Fibroblast of skin of right biceps (primary cell): Measurements from ENCODE around the gene ZZZ3.
"Not testable (repeated sequence)": the region's sequence is repeated elsewhere in the genome, so short reads cannot be mapped to it uniquely, and the experiment has no call there.

Experiments
- DNase-seq: peaks from one replicate; pipeline ENCODE4 v3.0.0-alpha.2; 2013

ZZZ3 gene

DNA sequence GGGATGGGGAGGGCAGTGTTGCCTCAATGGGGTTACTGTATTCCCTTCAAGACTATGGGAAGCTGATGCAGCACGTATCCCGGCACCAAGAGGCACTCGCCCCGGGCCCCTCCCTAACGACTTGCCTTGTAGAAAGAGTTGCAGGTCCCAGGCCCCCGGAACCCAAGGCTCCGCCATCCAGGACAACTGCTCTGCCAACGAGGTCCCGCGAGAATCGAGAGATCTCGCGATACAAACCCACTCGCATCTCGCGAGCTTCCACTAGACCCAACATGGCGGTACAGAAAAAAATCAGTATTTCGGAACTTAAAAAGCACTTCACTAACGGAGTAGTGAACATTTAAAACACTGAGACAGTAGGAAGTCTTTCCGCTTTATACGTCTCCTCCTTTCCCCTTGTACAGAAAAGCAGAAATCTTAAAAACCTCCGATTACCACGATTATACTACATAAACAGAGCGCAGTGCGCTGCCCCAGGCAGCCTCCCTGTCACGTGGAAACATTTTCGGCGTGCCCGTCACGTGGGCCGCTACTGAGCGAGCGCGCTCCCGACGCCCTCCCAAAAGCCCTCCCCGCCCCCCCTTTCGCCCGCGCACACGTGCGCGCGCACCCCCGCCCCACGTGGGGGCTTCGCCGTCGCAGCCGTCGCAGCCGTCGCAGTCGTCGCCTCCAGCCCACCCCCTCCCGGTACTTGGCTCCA lies at the start of gene ZZZ3:
TSS of gene ZZZ3 (minus strand) at position 199 of the 700 bp plus-strand sequence. CDS start 49,304 bp downstream, outside the sequence.
- DNase-seq, result peak; percentile 94

DNA sequence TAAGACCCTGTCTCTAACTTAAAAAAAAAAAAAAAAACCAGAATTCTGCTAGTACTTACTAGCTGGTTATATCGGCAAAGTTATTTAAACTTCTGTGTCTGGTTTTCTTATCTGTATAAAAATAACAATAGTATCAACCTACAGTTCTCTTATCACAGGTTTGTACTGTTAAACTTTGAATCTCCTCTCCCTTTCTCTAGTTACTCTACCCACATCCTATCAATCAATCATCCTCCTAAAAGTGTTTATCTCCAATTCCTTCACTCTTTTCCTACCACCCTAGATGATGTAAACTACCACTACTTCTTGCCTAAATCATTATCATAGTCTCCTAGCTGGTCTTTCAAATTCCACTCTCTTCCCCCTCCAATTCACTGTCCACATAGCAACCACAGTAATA lies 49.6 kb upstream of the ZZZ3 start:
- DNase-seq, result no peak

DNA sequence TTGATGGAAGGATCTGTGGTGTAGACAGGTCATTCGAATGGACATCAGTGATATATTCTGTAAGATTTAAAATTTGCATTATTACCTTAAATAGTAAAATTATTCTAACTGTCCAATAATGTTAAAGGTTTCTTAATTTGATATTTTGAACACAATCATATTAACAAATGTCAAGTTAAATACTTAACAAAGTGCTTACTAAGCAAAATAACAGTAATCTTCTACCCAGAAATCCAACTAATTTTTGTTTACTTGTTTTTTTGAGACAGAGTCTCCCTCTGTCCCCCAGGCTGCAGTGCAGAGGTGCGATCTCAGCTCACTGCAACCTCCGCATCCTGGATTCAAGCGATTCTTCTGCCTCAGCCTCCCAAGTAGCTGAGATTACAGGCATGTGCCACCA lies 43.2 kb upstream of the ZZZ3 start:
- no peak for DNase-seq

DNA sequence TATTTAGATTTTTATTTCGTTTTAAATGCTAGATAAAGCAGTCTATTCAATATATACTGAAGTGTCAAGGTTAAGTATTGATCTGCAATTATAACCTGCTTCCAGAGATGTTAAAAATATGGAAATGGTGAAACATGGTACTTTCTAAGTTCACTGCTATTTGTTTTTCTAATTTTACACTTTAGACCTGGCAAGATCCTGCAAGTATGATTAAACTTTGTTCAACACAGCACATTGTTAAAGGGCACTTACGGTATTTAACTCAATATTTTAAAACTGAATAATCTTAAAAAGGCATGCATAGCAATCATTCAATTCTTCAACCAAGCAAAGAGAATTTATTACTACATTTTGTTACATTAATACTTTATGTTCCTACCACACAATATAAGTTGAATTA lies 35.7 kb upstream of the ZZZ3 start:
- no peak for DNase-seq

DNA sequence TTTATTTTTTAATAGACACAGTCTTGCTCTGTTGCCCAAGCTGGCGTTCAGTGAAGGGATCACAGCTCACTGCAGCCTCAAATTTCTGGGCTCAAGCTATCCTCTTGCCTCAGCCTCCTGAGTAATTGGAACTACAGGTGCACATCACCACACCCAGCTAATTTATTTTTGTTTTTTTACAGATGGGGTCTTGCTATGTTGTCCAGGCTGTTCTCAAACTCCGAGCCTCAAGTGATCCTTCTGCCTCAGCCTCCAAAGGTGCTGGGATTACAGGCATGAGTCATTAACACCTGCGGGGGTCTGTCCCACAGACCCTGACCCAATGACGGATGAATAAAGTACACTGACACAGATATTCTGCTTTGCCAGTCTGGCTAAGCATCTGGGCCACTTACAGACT lies 33.6 kb upstream of the ZZZ3 start:
- DNase-seq, result no peak

DNA sequence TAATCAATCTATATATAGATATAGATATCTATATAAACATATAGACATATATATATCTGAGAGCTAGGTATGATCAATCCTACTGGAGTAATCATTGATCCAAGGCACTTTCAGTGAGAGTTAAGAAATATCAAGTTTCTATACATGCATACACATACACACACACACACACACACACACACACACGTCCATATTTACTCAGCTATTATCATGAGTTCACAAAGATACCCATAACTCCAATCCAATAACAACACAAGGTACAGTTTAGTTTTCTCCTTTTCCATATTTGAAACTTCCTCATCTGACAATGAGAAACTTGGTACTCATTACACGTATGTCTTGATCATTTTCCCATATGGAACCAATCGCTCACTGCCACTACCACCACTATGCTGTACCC lies 27.3 kb upstream of the ZZZ3 start:
- no peak for DNase-seq

DNA sequence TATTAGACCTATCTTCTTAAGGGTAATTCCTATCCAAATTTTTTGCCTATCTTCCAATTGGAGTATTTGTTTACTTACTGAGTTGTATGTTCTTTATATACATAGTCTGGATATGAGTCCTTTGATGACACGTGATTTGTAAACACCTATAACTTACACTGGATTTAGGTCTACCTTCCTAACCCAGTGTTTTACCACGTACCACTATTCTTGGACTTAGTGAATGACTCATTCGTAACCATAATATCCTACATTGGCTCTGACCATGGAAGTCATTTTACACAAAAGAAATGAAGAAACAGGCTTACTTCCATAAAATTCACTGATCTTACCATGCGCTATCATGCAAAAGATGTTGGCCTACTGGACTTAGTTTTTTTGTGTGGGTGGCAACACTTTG lies 23.9 kb upstream of the ZZZ3 start:
- peak; percentile 32 for DNase-seq

DNA sequence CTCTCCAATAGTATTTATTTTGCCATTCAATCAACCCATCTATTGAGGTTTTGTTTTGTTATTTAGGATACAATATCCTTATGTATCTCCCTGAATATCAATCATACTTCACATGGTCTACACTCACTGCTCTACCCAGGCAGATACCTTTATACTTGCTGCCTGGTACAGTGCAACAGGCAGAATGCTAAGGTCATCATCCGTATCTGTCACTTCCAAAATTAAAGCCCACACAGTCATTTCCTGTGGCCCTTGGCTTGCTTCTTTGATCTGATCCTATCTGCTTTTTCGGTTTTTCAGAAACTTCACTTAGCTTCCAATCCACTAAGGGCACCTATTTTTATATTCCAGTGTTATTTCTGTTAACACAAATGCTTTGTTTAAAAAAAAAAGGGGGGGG lies 22.3 kb upstream of the ZZZ3 start:
- no peak for DNase-seq

DNA sequence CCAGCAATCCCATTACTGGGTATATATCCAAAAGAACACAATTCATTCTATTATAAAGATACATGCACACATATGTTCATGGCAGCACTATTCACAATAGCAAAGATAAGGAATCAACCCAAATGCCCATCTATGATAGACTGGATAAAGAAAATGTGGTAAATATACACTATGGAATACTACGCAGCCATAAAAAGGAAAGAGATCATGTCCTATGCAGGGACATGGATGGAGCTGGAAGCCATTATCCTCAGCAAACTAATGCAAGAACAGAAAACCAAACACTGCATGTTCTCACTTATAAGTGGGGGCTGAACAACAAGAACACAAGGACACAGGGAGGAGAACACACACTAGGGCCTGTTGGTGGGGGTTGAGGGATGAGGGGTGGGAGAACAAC lies 17.2 kb upstream of the ZZZ3 start:
- not testable (repeated sequence) for DNase-seq

DNA sequence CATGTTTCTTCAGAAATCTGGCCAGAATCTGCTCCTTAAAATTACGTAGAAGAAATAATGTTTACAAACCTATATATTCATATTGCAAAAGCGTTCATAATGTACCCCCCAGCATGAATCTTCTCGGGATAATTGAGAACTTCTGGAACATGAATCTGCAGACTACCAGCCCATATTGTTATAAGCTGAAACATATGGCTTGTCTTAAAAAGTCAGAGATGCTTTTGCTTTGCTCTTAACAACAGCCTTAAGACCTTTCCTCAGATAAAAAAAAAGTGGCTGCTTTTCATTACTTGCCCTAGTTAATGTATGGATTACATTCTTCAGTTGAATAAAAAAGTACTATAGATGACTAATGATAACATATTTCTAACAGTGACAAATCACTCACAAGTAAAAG lies 15.0 kb upstream of the ZZZ3 start:
- DNase-seq, result peak; percentile 36

DNA sequence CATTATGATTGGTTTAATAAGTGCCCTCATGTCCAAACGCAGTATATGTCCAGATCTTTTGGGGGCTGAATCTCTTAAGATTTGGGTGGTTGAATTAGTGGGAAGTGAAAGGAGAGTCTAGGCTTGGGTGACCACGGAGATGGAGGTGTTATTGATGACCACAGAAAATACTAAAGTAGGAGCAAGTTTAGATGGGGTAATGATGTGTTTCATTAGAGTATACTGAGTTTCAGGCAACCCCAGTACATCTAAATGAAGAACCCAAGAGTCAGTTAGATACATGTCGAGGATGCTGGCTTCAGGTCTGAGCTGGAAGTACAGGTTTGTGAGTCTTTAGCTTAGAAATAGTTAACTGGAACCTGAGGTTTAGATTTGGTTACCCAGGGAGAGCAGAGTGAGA lies 6.5 kb upstream of the ZZZ3 start:
- no peak for DNase-seq

DNA sequence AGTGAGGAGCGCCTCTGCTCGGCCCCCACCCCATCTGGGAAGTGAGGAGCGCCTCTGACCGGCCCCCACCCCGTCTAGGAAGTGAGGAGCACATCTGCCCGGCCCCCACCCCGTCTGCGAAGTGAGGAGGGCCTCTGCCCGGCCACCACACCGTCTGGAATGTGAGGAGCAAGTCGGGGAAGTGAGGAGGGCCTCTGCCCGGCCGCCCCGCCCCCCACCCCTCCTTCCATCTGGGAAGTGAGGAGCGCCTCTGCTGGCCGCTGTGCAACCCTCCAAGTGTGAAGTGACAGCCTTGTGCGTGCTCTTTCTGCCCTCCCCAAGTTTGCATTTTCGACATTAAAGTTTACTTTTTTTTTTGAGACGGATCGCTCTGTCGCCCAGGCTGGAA lies 5.1 kb upstream of the ZZZ3 start:
- peak; percentile 52 for DNase-seq

DNA sequence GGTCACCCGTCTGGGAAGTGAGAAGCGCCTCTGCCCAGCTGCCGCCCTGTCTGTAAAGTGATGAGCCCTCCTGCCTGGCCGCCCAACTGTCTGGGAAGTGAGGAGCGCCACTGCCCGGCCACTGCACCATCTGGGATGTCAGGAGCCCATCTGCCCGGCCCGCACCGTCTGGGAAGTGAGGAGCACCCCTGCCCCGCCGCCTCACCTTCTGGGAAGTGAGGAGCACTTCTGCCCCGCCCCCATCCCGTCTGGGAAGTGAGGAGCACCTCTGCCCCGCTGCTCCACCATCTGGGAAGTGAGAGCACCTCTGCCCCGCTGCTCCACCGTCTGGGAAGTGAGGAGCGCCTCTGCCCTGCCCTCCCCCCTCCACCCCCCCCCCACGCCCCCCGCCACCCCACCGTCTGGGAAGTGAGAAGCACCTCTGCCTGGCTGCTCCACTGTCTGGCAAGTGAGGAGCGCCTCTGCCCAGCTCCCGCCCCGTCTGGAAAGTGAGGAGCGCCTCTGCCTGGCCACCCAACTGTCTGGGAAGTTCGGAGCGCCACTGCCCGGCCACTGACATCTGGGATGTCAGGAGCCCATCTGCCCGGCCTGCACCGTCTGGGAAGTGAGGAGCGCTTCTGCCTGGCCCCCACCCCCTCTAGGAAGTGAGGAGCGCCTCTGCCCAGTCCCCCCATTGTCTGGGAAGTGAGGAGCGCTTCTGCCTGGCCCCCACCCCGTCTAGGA lies 4.5 kb upstream of the ZZZ3 start:
- DNase-seq, result no peak

DNA sequence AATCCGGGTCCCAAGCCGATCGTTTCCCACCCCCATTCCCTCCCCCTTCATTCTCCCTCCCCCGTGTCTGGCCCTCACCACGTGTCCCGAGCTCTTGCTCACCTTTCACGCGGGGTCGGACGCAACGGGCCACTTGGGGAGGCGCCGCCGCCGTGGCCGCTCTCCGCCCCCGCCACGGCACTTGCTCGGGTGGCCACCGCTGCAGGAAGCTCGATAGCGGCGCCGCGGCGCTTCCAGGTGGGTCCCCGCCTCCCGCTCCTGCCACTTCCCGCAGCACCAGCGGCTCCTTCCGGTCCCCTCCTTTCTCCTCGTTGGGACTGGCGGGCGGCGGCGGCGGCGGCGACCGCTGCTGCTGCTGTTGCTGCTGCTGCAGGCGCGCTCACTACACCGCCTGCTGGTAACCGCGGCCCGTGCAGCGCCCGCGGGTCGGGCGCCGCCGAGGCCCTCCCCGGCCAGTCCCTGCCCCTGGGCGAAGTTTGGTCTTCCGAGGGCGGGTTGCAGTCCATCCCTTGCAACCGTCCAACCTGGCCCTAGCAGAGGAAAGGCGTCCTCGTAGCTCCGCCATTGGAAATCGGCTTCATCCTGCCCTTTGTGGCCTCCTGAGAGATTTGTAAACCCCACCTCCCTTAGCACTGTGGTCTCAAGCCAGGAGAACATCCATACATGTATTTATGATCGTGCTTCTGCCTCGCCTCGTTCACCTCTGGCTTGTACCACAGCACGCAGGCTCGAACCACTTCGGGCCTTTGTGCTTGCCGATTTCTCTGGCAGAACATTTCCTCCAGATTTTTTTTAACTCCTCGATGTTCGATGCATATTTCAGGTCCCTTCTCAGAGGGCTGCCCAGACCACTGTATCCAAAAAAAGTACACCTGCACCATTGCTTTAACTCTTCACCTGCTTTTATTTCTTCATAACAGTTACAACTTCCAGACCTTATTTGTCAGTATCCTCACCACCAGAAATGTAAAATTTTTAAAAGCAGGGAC lies 996 bp upstream of the ZZZ3 start:
- peak; percentile 95 for DNase-seq

DNA sequence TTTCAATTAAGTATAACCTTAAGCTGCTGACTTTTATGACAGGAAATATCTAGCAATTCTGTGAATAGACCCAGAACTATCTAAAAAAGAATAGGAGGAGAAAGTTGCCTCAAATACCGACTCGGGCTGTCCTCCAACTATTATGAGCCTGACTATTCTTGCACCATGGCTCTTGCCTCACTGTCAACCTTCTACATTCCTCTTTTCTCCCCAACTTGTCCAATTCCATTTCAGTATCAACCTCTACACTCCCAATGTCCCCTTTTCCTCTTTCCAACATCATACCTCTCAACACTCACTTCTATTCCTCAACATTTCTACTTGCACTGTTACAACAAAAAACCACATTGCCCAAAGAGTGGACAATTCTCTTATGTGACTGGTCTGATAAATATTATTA lies 2.3 kb downstream of the ZZZ3 start:
- peak; percentile 12 for DNase-seq

DNA sequence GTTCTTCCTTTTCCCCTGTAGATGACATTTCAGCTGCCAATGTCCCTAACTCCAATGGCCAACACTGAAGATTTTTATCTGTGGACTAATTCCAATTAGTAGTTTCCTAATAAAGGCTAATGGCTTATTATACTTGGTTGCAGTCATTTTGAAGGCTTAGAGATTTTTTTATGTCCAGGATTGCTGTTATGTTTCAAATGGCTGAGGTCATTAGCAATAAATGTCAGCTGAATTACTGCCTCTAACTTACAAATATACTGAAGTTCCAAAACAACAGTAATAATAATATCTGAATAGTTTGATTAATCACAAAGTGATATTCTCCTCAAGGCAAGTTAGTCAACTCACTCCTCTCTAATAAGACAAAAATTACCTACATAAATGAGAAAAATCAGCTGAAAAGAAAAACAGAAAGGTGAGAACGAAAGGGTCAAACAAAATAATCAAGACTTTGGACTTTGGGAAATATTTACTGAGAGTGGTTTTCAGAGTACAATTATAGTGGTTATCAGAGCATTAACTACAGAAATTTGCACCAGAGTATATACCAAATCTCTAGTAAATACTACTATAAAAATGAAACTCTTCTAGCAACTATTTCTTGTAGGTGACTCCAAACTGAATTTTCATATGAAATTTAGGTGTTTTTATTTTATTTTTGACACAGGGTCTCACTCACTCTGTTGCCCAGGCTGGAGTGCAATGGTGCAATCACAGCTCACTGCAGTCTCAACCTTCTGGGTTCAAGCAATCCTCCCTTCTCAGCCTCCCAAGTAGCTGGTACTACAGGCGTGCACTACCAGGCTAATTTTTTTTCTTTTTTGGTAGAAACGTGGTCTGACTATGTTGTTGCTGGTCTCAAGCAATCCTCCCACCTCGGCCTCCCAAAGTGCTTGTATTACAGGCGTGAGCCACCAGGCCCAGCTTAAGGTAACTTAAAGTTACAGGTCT lies 3.5 kb downstream of the ZZZ3 start:
- DNase-seq, result no peak

DNA sequence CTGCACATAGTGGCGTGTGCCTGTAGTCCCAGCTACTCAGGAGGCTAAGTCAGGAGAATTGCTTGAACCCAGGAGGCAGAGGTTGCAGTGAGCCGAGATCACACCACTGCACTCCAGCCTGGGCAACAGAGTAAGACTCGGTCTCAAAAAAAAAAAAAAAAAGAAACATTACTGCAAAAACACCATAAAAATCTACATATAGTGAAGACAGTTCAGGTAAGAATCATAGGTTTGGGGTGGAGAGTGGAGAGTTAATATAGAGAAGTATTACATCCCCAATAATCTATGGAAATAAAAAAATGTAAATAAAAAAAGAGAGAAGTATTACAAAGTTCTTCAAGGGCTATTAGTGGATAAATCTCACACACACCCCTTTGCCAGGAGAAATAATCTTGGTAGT lies 7.7 kb downstream of the ZZZ3 start:
- DNase-seq, result not testable (repeated sequence)

DNA sequence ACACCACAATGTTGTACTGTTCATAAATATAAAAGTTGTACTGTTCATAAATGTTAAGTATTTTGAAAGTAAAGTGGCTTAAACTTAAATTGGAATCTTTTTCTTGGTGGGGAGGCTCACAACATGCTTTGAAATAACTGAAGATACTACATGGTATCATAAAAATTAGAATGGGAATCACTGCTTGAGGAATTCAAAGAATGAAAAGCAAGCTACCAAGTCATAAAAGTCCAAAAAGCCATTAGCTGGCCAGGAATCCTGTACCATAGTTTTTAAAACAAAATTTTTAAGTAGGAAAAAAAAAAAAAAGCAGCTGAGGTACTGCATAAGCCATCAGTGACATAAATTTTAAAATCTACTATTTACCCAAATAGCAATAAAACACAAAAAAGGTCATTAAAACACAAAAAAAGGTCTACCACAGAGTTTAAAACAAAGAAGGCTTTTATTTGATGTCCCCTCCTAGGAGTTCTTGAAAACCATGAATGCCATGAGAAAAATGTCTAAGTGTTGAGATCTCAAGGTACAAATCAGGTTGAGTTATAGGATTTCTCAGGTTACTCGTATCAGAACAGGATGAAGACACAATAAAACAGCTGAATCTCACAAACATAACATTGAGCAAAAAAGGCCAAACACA lies 8.6 kb downstream of the ZZZ3 start:
- DNase-seq, result peak; percentile 37

DNA sequence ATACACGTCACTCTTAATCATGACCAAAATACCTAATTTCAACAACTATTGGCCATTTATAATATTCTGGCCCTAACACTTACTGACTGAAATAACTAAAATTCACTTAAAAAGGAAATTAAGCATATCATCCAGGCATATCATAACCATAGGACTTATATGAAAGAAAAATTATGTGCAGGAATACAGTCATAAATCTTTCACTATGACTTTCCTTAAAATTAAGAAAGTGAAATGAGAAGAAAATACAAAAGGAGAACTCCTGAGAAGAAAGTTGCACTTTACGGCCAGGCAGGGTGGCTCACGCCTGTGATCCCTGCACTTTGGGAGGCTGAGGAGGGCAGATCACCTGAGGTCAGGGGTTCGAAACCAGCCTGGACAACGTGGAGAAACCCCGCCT lies 9.4 kb downstream of the ZZZ3 start:
- no peak for DNase-seq

DNA sequence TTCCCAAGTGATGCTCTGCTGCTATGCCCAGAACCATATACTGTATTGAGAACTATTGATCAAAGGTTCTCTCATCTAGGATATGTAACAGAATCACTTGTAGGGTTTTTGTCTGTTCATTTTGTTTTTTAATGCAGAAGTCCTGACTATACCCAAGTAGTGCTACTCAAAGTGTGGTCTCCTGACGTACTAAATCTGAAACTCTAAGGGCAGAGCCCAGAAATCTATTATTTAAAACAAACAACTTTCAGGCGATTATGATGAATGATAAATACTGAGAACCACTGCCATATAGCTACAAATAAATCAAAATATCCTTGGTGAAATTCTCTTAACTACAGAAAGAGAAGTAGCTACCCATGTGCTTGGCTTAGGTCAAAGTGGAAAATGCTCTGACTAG lies 10.1 kb downstream of the ZZZ3 start:
- no peak for DNase-seq

DNA sequence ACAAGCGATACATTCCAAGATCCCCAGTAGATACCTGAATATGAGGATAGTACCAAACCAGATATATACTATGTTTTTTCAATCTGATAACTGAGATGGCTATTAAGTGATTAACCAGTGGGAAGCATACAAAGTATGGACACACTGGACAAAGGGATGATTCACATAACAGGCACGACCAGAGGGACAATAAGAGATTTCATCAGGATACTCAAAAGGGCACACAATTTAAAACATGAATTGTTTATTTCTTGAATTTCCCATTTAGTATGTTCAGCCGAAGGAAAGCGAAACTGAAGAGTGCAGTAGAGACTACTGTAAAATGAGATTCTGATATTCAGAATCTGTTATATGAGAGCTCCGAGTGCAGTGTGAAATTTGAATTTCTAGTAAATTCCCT lies 10.6 kb downstream of the ZZZ3 start:
- DNase-seq, result no peak

DNA sequence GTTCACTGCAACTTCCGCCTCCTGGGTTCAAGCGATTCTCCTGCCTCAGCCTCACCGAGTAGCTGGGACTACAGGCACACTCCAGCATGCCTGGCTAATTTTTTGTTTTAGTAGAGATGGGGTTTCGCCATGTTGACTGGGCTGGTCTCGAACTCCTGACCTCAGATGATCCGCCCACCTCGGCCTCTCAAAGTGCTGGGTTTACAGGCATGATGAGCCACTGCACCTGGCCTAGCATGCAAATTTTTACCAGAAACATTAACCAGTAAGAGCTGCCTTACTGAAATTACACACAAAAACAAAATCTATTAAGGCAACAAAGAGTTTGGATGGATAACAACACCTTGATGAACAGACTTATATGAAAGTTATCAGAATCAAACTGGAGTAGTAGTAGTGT lies 12.1 kb downstream of the ZZZ3 start:
- DNase-seq, result no peak
